ENCODE results near the gene FUT6.

The FUT6 gene

DNA sequence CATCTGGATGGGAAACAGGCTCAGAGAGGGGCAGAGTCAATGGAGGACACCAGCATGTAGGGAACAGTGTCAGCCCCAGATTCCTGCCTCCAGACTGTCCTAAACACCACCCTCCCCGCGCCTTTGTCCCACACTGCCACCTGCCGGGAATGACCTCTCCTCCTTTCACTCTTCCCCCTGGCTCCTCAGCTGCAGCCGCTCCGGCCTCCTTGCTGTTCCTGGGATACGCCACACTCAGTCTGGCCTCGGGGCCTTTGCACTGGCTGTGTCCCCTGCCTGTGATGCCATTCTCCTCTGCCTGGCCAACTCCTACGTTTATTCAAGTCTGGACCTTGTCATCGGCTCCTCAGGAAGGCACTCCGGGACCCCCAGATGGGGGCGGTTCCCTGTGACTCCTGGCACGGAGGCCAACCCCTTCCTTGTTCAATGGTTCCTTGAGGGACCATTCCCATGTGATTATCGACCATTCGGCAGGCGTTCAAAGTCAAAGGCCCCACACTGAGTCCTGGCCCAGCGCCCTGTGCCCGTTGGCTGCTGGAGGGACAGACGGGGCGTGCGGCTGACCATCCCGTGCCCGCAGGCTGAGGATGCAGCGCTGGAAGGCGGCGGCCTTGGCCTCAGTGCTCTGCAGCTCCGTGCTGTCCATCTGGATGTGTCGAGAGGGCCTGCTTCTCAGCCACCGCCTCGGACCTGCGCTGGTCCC is 15.8 kb downstream of the FUT6 start:
- Histone ChIP-seq H3K4me1 (peaks cover 13 to 23% (median 19%) of the 10 kb centered on the region in 10 experiments), H3K36me3 (no peaks in the 10 kb centered on the region), H3K4me3 (no peak overlapping the region), H3K27ac (no peak overlapping the region), H3K9me3 (replicated peaks in 1 of 11) (no peaks in the 10 kb centered on the region), H4K20me1 (no peaks in the 10 kb centered on the region), H3K4me2 (no peak overlapping the region), H3K9ac (no peak overlapping the region), H3K27me3 (no peaks in the 10 kb centered on the region)
- TF ChIP-seq Cebpa-rat (IDR thresholded peaks at IDR 0.05): no peak

- Histone ChIP-seq H3K27ac (no peak overlapping the region), H3K9ac (no peak overlapping the region), H3K36me3 (no peaks in the 10 kb centered on the region), H3K4me3 (no peak overlapping the region), H3K9me3 (replicated peaks in 1 of 11) (no peaks in the 10 kb centered on the region), H3K4me2 (no peak overlapping the region), H3K27me3 (no peaks in the 10 kb centered on the region), H3K4me1 (peaks cover 8 to 23% (median 15%) of the 10 kb centered on the region in 10 experiments), H4K20me1 (no peaks in the 10 kb centered on the region)
- TF ChIP-seq Cebpa-rat (IDR thresholded peaks at IDR 0.05): no peak
These were observed 17.2 kb downstream of the FUT6 start for GRCh38 chr19:5822181-5822844.

DNA sequence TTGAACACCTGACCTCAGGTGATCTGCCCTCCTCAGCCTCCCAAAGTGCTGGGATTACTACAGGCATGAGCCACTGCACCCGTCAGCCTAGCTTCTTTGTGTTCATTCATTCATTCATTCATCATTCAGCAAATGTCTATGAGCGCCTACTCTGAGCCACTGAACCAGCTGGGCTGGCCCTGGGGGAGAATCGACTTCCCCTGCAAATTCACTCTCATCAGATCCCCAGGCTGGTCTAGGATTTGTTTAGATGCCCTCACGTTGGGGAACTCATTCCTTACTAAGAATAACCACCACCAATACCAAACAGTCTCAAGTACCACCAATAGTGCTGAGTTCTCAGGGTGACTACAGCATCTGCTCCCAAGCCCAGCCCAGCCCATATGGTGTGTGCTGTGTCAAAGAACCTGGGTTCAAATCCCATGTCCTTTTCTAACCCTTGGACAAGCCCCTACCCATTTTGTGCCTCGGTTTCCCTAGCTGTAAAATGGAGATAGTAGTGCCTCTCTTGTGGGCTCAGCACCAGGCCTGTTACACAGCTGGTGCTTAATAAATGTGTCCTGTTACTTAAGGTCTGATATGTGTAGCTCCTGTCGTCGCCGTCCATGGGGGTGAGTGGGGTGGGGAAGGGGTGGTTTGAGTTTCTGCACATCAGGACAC is 17.9 kb downstream of the FUT6 start:
- Histone ChIP-seq H3K36me3 (no peaks in the 10 kb centered on the region), H3K27me3 (no peaks in the 10 kb centered on the region), H3K9me3 (replicated peaks in 1 of 11) (no peaks in the 10 kb centered on the region), H3K9ac (no peak overlapping the region), H4K20me1 (no peaks in the 10 kb centered on the region), H3K4me1 (peaks cover 2 to 16% (median 9%) of the 10 kb centered on the region in 10 experiments; a peak in 19 of 20 replicates), H3K4me2 (no peak overlapping the region), H3K4me3 (no peak overlapping the region), H3K27ac (no peak overlapping the region)
- no peak for TF ChIP-seq Cebpa-rat (IDR thresholded peaks at IDR 0.05)

- TF ChIP-seq Cebpa-rat (IDR thresholded peaks at IDR 0.05): no peak
- Histone ChIP-seq H3K36me3 (no peaks in the 10 kb centered on the region), H3K27ac (no peak overlapping the region), H3K4me1 (peaks cover 0 to 8% (median 3%) of the 10 kb centered on the region in 10 experiments; a peak in 5 of 20 replicates), H3K4me3 (no peak overlapping the region), H3K4me2 (no peak overlapping the region), H3K27me3 (no peaks in the 10 kb centered on the region), H4K20me1 (no peaks in the 10 kb centered on the region), H3K9me3 (replicated peaks in 1 of 11) (no peaks in the 10 kb centered on the region), H3K9ac (no peak overlapping the region)
These were observed 18.7 kb downstream of the FUT6 start for GRCh38 chr19:5820785-5821184.

DNA sequence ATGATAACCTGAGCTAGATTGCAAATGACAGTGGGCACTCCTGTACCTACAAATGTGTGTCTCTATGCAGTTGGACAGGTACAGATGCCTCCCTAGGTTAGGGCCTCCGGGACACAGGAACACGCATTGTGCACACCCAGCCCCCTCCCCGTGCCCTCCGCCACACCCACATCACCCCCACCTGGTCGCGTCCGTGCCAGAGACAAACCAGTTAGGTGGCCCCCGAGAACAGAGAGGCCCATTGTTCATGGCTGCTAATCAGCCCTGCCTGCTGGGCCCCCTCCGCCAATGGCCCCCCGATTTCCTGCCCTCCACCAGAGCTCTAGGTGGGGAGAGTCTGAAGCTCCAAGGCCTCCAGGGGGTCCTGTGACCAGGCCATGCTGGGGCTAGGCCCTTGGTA is 20.9 kb downstream of the FUT6 start:
- Histone ChIP-seq H4K20me1 (no peaks in the 10 kb centered on the region), H3K27me3 (no peaks in the 10 kb centered on the region), H3K27ac (no peak overlapping the region), H3K9ac (no peak overlapping the region), H3K36me3 (no peaks in the 10 kb centered on the region), H3K4me1 (peaks cover 0 to 11% (median 3%) of the 10 kb centered on the region in 10 experiments; a peak in 5 of 20 replicates), H3K4me3 (no peak overlapping the region), H3K4me2 (no peak overlapping the region), H3K9me3 (replicated peaks in 1 of 11) (no peaks in the 10 kb centered on the region)
- no peak for TF ChIP-seq Cebpa-rat (IDR thresholded peaks at IDR 0.05)

GRCh38 chr19:5817218-5817617 is 22.3 kb downstream of the FUT6 start:
- no peaks in the 10 kb centered on the region for H3K36me3 ChIP-seq
- H3K27me3 ChIP-seq: no peaks in the 10 kb centered on the region
- H3K27ac ChIP-seq: no peak overlapping the region
- H3K9me3 ChIP-seq (replicated peaks in 1 of 11): no peaks in the 10 kb centered on the region
- TF ChIP-seq Cebpa-rat (IDR thresholded peaks at IDR 0.05): no peak
- no peak overlapping the region for H3K9ac ChIP-seq
- no peak overlapping the region for H3K4me2 ChIP-seq
- no peaks in the 10 kb centered on the region for H4K20me1 ChIP-seq
- H3K4me3 ChIP-seq: no peak overlapping the region
- H3K4me1 ChIP-seq: peaks cover 0 to 11% (median 3%) of the 10 kb centered on the region in 10 experiments; a peak in 5 of 20 replicates

DNA sequence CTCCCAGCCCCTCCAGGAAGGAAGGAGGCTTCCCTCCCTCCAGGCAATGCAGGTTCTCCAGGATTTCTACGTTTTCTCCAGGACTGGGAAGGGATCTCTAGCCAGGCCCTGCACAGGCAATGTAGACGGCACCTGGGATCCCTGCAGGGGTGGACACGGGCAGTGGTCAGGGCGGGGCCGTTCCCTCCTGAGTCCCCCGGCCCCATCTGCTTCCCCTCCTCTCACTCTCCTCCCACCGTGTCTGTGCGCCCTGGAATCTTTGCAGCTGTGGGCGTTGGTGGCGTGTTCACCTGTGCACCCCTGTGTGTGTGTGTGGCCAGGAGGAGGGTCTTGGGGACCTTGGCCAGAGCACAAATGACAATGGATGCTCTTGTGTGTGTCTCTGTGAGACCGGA is 24.7 kb downstream of the FUT6 start:
- H3K4me2 ChIP-seq: no peak overlapping the region
- no peak for TF ChIP-seq Cebpa-rat (IDR thresholded peaks at IDR 0.05)

DNA sequence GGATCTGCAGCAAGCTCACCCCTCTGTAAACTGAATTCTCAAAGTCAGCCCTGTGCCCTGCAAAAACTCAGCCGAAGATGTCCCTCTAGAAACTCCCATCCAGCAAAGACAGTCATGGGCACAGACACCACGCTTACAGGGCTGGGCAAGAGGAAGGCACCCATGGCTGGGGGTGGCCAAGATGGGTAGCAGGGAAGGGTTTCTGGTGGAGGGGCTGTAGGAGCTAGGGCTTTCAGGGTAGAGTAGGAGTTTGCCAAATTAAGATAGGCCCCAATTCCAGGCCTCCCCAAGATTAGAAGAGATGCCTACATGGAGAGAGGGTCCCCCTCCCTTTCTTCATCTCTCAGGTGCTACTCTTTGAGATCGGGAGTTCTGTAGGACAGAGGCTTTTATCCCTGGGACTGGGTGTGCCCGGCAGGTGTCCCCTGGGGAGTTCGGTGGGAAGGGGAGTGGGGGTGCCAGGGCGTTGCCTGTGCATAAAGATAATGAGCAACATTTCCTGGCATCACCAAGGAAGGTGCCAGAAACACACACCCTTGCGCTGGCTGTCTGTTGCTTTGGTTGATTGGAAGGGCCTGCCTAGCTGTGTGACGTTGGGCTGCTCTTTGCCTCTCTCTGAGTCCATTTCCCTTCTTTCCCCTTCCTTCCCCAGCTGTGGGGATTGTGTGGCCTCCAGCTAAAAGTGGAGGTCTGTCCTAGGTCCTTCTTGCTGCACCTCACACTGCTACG is 25.2 kb downstream of the FUT6 start:
- Histone ChIP-seq H3K36me3 (no peaks in the 10 kb centered on the region), H3K9me3 (replicated peaks in 1 of 11) (no peaks in the 10 kb centered on the region), H4K20me1 (no peaks in the 10 kb centered on the region), H3K27ac (no peak overlapping the region), H3K27me3 (no peaks in the 10 kb centered on the region), H3K4me2 (no peak overlapping the region), H3K4me3 (no peak overlapping the region), H3K4me1 (peaks cover 0 to 13% (median 4%) of the 10 kb centered on the region in 10 experiments; a peak in 10 of 20 replicates), H3K9ac (no peak overlapping the region)
- TF ChIP-seq Cebpa-rat (IDR thresholded peaks at IDR 0.05): no peak

More for the DNA sequence above, 24.7 kb downstream of the FUT6 start:
- Histone ChIP-seq H3K4me1 (peaks cover 0 to 11% (median 3%) of the 10 kb centered on the region in 10 experiments; a peak in 5 of 20 replicates), H3K36me3 (no peaks in the 10 kb centered on the region), H3K4me3 (no peak overlapping the region), H4K20me1 (no peaks in the 10 kb centered on the region), H3K27me3 (no peaks in the 10 kb centered on the region), H3K9me3 (replicated peaks in 1 of 11) (no peaks in the 10 kb centered on the region), H3K27ac (no peak overlapping the region), H3K9ac (no peak overlapping the region)

- Histone ChIP-seq H3K9me3 (replicated peaks in 1 of 11) (no peaks in the 10 kb centered on the region), H3K27me3 (peaks cover 1 to 10% (median 5%) of the 10 kb centered on the region in 11 experiments; a peak in 19 of 22 replicates), H4K20me1 (no peaks in the 10 kb centered on the region; a peak in 1 of 22 replicates), H3K36me3 (no peaks in the 10 kb centered on the region), H3K9ac (no peak overlapping the region), H3K4me1 (peaks cover 0 to 22% (median 16%) of the 10 kb centered on the region in 10 experiments; a peak in 17 of 20 replicates), H3K27ac (no peak overlapping the region), H3K4me2 (no peak overlapping the region), H3K4me3 (no peak overlapping the region)
- no peak for TF ChIP-seq Cebpa-rat (IDR thresholded peaks at IDR 0.05)
These were observed 28.4 kb downstream of the FUT6 start for GRCh38 chr19:5811117-5811516.
